Fibroblast of the aortic adventitia (primary cell): ENCODE results near the gene FBLN7. TPM values are rescaled to one million over a fixed set of nuclear protein-coding genes. Genes with fewer than 3 reads are reported as not detected.
A peak's percentile ranks its signal among the peaks of the same experiment; 100 is the strongest.
"Not testable (repeated sequence)": the region's sequence is repeated elsewhere in the genome, so short reads cannot be mapped to it uniquely, and the experiment has no call there.

Source experiments
- DNase-seq: peaks from one replicate; pipeline ENCODE4 v3.0.0-alpha.2; 2010; ENCODE audit warnings: low read depth
- H3K4me3 ChIP-seq: 2 replicates; pipeline ENCODE4 v1.5.1; 2011; ENCODE audit warnings: low read depth, mild to moderate bottlenecking, control low read depth, low read length, moderate library complexity
- CTCF ChIP-seq: IDR thresholded peaks from 2 replicates; pipeline ENCODE4 v1.5.1; 2011; ENCODE audit warnings: mild to moderate bottlenecking, low read length, control low read depth, inconsistent platforms; ENCODE audit not compliant: insufficient read depth
- total RNA-seq: library from RNA; depleted of rRNA; stranded (reverse); fragments of >200 nt; gene quantifications from 2 replicates; pipeline ENCODE4 v1.2.3, GENCODE V29; 2012; ENCODE audit warnings: low replicate concordance

The FBLN7 gene
- total RNA-seq, 1 donor = 3.2 TPM

DNA sequence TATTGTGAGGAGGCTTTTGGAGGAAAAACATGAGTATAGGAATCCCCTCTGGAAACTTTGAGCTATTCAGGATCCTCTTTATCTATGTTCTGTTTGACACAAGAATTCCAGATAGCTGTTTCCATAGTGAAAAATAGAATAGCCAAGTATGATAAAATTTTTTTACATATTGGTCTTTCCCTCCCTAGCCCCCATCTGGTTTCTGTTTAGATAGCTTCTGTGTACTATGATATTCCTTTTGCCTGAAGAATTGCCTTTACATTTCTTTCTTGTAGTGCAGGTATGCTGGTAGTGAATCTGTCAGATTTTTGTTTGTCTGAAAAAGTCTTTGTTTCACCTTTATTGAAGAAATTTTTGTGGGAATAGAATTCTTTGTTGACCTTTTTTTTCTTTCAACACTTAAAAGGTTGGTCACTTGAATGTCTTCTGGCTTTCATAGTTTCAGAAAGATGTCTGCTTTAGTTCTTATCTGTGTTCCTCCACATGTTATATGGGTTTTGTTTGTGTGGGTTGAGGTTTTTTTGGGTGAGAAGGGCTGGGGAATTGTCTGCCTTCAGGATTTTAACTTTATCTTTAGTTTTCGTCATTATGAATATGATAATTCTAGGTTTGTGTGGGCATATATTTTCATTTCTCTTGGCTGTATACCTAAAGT is 29.9 kb upstream of the FBLN7 start:
- DNase-seq = peak; percentile 18
- H3K4me3 ChIP-seq = no peak overlapping the region
- TF ChIP-seq CTCF = no peak

- DNase-seq = no peak
- no peak overlapping the region for H3K4me3 ChIP-seq
- no peak for TF ChIP-seq CTCF
Observed at GRCh38 chr2:112109278-112109677, 28.9 kb upstream of the FBLN7 start.

DNA sequence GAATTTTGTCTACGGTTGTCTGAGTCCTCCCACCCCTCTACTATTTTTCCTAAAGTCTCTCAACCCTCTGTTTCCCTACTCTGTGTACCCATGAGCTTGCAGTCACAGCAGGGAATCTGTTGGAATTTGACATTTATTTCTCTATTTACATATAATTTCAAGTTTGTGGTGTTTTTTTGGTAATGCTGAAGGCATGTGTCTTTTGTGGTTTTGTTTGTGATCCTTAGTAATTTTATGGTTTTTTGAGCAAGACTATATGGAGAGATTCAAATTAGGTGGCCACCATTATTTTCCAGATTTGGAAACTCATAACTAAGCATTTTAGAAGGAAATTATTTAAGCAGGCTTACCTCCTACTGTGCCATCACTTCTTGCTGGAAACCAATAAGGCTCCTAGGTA is 27.2 kb upstream of the FBLN7 start:
- TF ChIP-seq CTCF = no peak
- DNase-seq = no peak
- no peak overlapping the region for H3K4me3 ChIP-seq

DNA sequence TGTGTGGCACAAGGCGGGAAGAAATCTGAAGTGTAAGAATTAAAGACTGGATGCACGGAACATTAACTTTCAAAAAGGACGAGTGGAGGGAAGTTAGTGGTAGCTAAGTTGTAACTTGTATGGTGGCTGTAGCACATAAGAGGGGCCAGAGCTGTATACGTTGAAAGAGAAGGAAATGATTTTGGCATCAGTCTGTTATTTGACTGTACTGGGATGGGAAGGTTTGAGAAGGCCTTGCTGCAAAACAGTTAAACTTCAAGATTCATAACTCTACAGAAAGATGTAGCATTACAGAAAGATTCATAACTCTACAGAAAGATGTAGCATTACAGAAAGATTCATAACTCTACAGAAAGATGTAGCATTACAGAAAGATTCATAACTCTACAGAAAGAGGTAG is 24.8 kb upstream of the FBLN7 start:
- DNase-seq, H3K4me3 ChIP-seq: not testable (repeated sequence)

DNA sequence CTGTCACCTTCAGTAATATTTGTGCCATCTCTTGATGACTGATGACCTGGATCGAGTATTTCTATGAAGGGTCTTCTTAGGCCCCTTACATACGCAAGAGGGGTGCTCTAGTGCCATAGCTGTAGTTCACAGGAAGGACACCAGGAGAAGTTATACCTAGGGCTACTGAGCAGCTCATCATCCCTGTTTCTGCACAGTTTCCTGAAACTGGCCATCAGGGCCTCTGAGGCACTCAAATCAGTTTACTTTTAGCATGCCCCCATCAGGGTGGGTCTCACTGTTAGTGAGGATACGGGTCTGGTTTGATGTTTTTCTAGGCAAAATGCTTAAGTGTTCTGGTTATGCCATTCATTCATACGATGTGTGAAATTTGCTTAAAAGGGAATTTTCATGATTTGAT is 20.0 kb upstream of the FBLN7 start:
- peak; percentile 11 for TF ChIP-seq CTCF
- no peak for DNase-seq
- no peak overlapping the region for H3K4me3 ChIP-seq

- peak; percentile 83 for DNase-seq
- peak; percentile 67 for TF ChIP-seq CTCF
- no peak overlapping the region for H3K4me3 ChIP-seq
Observed at GRCh38 chr2:112121682-112122254, 16.4 kb upstream of the FBLN7 start.

GRCh38 chr2:112129060-112129459 is 9.1 kb upstream of the FBLN7 start:
- no peak for TF ChIP-seq CTCF
- no peak for DNase-seq
- no peak overlapping the region for H3K4me3 ChIP-seq
